H1 (cell line): ENCODE data around the gene POFUT2. TPM values are rescaled to one million over a fixed set of nuclear protein-coding genes. Genes with fewer than 3 reads are reported as not detected.

Experiments
- RBBP5 ChIP-seq: IDR thresholded peaks from 2 replicates; pipeline ENCODE4 v1.7.1; 2012; ENCODE audit warnings: low read depth, mild to moderate bottlenecking, inconsistent platforms, low read length, moderate library complexity, borderline replicate concordance
- polyA plus RNA-seq, 7 experiments: library from polyadenylated mRNA; depleted of rRNA in 3 of 7; stranded (reverse) in 5 of 7; unstranded in 2 of 7; fragments of >200 nt in 5 of 7; fragments of 200-250 nt in 2 of 7; gene quantifications; 1 replicate in 5 of 7; 2 replicates in 1 of 7; 4 replicates in 1 of 7; pipeline versions ENCODE4 v1.2.1 to v1.2.3, GENCODE V29; 2011 to 2013; ENCODE audit warnings: missing spikeins in 2 of 7, mixed read lengths in 2 of 7
- total RNA-seq: library from RNA; stranded (reverse); fragmentation: NEBNext Ultra II Directional; extraction: Animal tissue kit (Norgen Biotek cat#: 25700); gene quantifications from 2 replicates; pipeline ENCODE4 v1.2.1, GENCODE V29; 2021

The POFUT2 gene
- total and polyA plus RNA-seq, 2 of the 8 experiments (the other 6 are each of a cell fraction or from before 2014, with no cell fraction given) = 13.7 to 32.1 TPM

DNA sequence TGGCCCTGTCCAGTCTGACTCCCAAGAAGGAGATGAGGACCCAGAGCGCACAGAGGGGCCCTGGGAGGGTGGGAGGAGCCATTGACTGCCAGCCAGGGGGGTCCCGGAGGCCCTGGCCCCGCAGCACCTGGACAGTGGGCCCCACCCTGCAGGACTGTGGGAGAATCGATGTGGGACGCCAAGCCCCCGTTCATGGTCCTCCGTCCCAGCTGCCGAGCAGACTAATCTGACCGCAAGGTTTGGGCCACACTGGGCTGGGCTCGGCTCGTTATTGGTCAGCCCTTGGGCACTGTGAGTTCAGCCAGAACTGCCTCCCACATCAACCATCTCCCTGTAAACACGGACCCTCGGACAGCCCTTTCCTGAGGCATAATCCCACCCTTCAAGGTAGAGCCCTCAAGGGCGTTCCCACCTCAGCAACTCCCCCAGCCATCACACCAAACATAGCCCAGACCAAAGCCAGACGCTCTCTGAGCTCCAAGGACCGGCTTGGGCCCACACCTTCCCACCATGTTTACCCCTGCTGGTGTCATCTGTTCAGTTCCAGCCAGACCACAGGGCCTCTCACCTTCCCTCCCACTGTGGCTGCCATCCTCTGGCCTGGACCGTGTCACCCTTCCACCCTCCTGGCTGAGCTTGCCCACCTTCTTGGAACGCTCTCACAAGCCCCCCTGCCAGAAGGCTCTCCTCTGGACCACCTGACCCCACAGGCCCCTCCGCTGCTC lies 16.2 kb upstream of the POFUT2 start (continued):
- no peak for TF ChIP-seq RBBP5
- TF ChIP-seq, all 59 proteins: peak for 0
